ENCODE results near the gene FOXJ1.

FOXJ1 gene

GRCh38 chr17:76090517-76091129, 50.4 kb downstream of the FOXJ1 start:
- DNase-seq: no peak

- no peak for DNase-seq
These were observed 51.1 kb downstream of the FOXJ1 start for GRCh38 chr17:76089680-76090516.

DNA sequence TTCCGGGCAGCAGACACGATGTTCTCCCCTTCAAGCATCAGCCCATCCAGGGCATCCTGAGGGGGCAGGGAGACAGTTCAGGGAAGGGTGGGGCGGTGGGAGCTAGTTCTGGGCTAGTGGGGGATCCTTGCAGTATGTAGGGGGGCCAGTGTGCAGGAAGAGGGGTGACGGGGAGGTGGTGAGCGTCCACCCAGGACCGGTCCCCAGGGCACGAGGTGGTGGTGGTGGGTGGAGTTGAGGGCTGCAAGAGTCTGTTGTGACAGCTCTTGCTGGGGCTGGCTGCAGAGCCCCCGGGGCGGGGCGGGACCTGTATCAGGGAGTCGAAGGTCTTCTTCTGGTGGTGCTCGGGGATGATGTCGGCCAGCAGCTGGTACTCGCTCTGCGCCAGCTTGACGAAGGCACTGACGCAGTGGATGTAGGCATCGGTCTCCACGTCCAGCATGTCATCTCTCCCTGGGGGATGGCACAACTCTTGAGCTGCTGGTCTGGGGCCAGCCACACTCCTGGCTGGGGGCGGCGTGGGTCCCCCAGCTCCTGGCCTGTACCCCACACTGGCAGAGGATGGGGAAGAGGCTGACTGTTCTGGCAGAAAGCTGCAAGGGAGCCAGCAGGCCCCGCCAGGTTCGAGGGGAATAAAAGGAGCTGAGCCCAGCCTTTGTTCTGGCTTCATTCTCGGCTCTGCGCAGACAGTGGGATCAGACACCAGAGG, 52.0 kb downstream of the FOXJ1 start:
- no peak for DNase-seq

- DNase-seq: no peak
These were observed 52.8 kb downstream of the FOXJ1 start for GRCh38 chr17:76088041-76088867.

DNA sequence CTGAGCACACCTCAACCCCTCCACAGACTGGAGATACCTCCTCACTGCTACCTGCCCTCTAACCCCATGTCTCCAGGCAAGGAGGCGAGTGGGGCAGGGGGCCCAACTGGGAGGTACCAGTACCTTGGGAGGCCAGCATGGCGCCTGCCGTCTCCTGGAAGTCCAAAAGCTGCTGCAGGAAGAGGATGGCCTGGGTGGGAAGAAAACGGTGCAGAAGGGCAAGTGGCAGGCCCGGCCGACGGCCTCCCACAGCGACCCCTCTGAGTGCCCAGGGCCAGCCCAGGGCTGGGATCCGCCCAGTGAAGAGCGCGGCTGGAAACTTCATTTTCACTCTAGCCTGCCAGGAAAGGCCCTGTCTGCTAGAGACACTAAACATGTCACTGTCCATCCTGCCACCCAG, 53.5 kb downstream of the FOXJ1 start:
- no peak for DNase-seq

- no peak for DNase-seq
These were observed 54.7 kb downstream of the FOXJ1 start for GRCh38 chr17:76086384-76086783.

Data from NCI-H510A (cell line).